HG02973 (cell line): Measurements from ENCODE around the gene ITGB1BP2.
"Not testable (repeated sequence)": the region's sequence is repeated elsewhere in the genome, so short reads cannot be mapped to it uniquely, and the experiment has no call there.

ENCODE experiments used
- ATAC-seq: cut with Tn5 transposase; IDR thresholded peaks from one replicate; pipeline ENCODE4 v1.9.1; 2021; ENCODE audit warnings: moderate library complexity; ENCODE audit not compliant: unreplicated experiment

ITGB1BP2 gene

DNA sequence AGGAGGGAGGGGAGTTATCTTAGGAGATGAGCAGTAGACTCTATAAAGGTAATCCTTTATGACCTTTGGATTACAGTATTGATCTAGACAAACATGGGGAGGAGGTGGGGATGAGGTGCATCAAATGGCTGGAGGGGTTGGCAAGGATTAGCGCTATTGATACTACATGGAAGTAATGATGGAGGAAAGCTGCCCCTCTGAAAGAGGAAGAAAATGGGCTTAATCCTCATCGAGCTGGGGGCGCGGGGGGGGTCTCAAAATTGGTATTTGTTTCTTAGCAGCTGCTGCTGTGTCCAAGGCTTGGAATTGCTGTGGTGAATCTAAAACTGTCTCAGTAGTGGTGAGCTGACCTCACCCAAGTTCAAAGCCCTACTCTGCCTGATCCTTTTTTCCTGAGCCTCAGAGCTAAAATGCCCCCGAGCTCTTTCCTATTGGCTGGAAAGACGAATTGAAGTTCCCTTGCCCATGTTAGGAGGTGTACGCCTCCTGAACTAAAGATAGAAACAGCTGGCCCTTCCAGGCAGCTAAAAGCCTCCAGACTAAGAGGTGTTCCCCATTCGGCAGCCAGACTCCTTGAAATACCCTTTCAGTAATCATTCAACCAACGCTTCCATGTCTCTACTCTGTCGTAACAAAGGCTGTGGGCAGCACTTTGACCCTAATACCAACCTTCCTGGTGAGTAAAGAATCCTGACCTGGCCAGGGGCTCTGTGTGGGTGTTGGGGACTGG is at the start of gene ITGB1BP2:
ITGB1BP2 (plus strand) TSS at position 556 of the 730 bp plus-strand sequence; CDS start at position 613, 57 bp downstream.
- no peak for ATAC-seq

DNA sequence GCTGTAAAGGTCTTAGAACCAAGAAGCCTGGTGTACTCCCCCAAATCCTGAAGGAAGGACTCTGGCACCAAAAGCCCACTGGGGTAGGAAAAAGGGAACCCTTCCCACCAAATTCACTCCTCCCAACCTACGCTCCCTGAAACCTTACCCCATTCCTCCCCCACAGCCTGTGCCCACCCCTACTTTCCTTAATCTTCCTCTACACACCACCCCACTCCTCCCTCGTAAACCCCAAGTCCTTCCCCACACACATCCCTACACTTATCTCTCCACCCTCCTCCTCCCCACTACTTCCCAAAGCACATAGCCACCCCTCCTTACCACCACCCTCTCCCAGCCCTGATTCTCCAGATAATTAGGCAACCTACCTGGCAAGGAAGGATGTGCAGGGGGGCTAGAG is 49.3 kb upstream of the ITGB1BP2 start:
- ATAC-seq: no peak

DNA sequence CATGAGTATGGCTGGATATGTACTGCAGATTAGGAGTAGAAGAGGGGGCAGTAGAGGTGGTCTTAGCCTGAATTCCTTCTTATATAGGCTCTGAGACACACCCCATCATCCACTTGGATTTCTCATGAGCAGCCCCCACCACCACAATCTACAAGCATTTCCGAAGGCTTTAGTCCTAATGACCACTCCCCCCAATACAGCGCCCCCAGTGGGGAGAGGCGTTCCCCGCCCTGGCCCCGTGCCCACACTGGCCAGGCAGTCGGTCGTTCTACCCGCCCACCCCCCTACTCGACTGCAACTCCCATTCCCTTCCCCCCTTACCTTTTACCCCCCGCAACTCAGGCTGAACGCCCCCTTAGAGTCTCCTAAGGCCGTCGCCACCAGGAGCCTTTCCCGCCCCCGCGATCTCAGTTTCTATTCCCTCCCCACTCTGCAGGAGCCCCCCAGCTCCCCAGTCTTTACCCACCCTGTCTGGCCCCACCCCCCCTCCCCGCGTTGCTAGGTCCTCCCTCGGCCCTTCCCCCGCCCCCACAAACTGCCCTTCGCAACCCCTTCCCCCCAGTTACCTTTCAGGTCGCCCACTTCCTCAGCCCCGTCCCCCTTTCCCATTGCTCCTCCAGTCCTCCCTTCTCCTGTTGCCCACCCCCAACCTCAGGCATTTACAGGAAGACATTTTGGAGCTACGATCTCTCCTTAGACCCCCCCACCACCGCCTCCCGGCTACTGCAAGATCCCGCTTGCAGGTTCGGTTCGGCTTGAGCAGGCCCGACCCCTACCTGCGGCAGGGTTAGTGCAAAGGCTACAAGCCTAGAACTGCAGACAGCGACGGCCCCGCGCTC is 48.1 kb upstream of the ITGB1BP2 start:
- no peak for ATAC-seq

DNA sequence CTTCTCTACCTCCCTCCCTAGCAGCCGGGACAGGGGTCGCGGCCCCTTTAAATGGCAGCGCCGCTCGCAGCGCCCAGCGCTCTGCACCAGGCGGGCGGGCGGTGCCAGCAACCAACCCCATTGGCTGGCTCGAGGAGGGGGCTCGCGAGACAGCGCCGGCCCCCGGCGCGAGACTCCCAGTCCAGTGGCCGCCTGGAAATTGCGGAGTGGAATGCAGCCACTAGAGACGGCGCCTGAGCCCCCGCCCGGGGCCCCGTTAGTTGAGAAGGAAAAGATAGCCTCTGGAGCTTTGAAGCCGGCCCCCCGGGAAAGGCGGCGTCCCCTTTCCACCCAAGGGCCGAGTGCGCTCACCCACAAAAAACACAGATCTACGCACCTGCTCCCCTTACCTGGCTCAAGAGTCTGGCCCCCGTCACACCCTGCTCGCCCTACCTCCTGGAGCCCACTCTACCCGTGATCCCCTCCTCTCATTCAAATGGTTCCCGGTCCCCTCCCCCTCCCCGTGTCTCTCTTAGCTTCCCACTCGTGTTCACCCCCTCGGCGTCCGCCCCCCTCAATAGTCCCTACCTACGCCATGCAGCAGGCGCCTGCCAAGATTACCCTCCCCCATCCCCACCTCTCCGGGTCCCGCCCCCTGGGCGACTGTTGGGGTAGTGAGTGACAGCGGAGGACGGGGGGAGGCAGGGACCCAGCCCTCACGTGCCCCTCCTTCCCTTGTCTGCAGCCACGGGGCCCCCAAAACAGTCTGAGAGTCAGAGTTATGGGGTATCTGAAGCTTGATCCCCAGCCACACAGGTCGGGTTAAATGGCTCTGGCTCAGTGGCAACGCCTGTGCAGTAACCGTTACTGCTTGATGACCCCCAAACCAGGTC is 47.2 kb upstream of the ITGB1BP2 start, which contains the start of gene ZMYM3:
ZMYM3 (minus strand) TSS at position 49 of the 872 bp plus-strand sequence. CDS start 885 bp downstream, outside the sequence.
- peak; percentile 88 for ATAC-seq

DNA sequence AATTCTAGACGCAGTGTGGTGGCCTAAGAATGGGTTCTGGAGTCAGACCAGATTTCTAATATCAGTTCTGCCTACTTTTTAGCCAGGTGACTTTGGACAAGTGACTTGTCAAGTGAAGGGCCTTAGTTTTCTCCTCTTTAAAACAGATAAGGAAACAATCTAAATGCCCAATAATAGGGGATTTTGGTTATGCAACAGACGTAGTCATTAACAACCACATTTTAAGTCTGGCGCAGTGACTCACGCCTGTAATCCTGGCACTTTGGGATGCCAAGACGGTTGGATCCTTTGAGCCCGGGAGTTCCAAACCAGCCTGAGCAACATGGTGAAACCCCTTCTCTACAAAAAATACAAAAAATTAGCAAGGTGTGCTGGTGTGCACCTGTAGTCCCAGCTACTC is 45.5 kb upstream of the ITGB1BP2 start:
- ATAC-seq: no peak

DNA sequence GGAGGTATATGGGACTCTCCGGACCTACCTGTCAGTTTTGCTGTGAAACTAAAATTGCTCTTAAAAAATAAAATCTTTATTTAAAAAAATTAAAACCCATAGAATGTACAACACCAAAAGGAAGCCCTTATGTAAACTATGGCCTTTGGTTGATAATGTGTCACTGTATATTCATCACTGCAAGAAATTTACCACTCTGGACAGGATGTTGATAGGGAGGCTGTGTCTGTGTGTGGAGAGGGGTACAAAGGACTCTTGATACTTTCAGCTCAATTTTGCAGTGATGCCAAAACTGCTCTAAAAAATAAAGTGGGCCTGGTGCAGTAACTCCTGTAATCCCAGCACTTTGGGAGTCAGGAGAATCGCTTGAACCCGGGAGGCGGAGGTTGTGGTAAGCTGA is 44.7 kb upstream of the ITGB1BP2 start:
- no peak for ATAC-seq

DNA sequence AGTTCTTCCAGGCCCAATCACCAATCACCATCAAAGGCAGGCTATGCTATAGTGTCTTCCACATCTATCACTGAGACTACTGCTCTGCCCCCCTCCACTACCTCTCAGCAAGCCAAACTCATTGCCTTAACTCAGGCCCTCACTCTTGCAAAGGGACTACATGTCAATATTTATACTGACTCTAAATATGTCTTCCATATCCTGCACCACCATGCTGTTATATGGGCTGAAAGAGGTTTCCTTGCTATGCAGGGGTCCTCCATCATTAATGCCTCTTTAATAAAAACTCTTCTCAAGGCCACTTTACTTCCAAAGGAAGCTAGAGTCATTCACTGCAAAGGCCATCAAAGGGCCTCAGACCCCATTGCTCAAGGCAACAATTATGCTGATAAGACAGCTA is 32.9 kb upstream of the ITGB1BP2 start:
- not testable (repeated sequence) for ATAC-seq

DNA sequence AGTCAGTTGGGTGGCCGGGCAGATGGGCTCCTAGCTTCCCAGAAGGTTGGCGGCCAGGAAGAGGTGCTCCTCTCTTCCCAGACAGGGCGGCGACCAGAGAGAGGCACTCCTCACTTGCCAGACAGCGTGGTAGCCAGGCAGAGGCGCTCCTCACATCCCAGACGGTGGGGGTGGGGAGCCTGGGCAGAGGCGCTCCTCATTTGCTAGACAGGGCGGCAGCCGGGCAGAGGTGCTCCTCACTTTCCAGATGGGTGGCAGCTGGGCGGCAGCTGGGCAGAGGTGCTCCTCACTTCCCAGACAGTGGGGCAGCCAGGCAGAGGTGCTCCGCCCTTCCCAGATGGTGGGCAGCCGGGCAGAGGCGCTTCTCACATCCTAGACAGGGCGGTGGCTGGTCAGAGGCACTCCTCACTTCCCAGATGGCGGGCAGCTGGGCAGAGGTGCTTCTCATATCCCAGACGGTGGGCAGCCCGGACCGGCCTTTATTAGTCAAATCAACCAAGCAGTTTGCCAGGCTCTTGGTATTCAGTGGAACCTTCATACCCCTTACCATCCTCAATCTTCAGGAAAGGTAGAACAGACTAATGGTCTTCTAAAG is 31.7 kb upstream of the ITGB1BP2 start:
- ATAC-seq: no peak

DNA sequence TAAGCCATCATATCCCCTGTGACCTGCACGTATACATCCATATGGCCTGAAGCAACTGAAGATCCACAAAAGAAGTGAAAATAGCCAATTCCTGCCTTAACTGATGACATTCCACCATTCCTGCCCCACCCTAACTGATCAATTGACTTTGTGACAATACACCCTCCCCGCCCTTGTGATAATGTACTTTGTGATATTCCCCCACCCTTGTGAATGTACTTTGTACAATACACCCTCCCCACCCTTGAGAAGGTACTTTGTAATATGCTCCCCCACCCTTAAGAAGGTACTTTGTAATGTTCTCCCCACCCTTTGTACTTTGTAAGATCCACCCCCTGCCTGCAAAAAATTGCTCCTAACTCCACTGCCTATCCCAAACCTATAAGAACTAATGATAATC is 29.2 kb upstream of the ITGB1BP2 start:
- not testable (repeated sequence) for ATAC-seq

DNA sequence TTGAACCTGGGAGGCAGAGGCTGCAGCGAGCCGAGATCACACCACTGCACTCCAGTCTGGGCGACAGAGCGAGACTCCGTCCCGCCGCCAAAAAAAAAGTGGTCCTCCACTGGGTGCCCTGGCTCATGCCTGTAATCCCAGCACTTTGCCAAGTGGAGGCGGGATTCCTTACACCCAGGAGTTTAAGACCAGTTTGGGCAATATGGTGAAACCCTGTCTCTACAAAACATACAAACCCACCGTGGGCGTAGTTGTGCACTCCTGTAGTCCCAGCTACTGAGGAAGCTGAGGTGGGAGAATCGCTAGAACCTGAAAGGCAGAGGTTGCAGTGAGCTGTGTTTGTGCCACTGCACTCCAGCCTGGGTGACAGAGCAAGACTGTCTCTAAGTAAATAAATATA is 20.2 kb upstream of the ITGB1BP2 start:
- ATAC-seq: not testable (repeated sequence)

DNA sequence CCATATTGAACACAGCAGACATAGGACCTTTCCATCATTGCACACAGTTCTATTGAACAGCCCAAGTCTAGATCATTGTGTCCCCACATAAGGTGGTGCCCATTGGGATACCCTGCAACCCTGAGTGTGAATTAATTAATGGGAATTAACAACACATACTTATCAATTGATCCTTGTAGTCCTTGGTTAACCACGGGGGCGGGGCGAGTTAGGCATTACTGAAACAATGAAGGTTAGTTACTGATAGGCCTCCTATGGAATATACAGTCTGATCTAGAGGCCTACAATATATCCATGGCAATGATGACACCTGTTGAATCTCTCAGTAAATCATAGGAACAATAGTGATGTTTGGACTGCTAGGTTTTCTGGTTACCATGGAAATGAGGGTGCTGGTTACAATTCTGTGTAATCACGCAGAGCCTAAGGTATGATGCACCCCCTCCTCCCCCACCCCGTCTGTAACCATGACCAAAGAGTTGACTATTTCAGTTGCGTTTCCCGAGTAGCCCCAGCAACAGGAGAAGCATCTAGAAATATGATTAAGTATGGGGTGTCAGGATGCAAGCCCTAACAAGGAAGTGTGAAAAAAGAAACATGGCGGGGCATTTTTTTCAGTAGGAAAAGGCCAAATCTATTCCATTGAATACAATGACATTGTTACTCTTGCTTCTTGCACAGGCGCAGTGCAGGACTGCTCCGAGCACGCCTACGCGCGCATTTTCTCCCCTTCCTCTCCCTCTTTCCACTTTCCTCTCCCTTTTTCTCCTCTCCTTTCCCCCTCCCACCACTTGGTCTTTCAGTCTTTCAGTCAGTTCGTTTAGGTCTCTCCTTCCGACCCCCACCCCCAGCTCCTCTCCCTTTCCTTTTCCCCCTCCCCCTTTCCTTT is 18.8 kb upstream of the ITGB1BP2 start:
- ATAC-seq: peak; percentile 42

DNA sequence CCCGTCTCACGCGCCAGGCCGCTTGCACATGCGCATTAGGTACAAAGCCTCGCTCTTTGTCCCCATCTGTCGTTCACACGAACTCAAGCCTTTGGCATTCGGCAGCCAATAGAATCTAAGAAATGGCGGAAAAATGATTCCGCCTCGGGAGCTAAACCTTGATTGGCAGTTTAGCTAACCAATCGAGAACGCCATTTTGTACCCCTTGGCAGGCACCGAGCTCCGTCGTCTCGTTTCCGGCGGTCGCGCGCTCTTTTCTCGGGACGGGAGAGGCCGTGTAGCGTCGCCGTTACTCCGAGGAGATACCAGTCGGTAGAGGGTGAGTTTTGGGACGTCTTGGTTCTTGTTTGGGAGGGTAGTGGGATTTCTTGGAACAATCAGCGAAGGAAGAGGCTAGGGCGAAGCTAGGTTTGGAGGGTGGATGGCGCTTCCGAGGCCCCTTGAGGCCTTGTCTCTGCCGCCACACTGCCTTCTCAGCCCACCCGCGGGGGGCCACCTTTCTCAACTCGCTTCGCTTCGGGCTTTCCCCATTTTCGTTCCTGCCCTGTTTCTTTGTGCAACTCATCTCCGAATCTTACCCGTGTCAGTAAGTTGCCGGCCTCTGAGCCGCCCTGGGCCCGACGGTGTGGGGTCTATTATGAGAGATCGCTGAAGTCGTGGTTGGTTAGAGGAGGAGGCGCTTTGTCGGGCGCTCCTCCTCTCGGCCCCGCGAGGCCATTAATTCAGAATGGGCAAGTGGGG is 18.0 kb upstream of the ITGB1BP2 start, which contains the start of gene NONO:
NONO (plus strand) TSS at position 233 of the 741 bp plus-strand sequence. CDS start 7,003 bp downstream, outside the sequence.
- ATAC-seq: peak; percentile 74

DNA sequence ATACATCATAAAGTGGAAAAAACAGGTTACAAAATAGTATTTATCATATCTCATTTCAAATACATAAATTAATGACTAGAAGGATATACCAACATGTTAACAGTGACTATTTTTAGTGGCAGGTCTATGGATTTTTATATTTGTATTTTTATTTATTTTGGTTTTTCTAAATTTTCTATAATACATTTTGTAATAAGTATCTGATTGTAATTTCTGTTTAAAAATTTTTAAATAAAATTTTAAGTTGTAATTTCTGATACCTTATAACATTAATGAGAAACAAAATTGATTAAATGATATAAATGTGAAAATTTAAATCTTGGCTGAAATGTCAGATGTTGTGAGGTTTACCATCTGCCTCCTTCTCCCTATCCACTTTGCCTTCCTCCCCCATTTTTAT is 15.6 kb upstream of the ITGB1BP2 start:
- ATAC-seq: no peak

DNA sequence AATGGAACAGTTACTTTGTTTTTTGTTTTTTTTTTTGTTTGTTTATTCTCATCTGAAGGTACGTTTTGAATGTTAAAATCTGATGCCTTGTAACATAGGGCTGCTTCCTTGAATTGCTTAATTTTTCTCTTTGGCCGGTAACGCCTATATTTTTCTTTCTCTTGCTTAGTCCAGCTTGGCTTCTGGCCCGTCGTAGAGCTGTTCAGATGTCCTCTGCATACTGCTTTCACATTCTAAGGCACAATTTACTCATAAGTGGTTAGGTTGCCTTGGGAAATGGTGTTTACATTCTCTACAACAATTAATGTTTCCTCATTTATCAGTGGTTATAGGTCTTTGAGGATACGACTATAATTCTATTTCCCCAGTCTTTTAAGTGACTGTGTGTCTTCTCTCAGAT is 10.2 kb upstream of the ITGB1BP2 start:
- ATAC-seq: no peak

DNA sequence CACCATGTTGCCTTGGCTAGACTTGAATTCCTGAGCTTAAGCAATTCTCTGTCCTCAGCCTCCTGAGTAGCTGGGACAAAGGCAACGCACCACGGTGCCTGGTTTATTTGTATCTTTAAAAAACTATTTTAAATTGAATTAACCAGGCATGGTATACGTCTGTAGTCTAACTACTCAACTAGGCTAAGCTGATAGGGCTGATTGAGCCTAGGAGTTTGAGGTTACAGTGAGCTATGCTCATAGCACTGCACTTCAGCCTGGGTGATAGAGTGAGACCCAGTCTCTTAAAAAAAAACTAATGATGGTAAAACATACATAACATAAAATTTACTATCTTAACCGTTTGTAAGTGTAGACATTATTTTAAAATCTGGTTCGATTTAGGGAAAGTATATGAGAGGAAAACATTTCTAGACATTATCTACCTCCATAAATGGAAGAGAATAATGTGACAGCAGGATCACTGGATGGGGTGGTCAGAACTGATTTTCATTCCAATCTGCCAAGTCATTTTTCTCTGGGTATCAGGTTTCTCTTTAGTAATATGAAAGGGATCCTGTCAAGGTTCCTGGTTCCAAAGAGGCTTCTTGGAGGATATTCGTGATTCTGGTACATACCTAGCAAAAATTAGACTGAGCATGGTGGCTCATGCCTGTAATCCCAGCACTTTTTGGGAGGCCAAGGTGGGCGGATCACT is 8.7 kb upstream of the ITGB1BP2 start:
- ATAC-seq: no peak

DNA sequence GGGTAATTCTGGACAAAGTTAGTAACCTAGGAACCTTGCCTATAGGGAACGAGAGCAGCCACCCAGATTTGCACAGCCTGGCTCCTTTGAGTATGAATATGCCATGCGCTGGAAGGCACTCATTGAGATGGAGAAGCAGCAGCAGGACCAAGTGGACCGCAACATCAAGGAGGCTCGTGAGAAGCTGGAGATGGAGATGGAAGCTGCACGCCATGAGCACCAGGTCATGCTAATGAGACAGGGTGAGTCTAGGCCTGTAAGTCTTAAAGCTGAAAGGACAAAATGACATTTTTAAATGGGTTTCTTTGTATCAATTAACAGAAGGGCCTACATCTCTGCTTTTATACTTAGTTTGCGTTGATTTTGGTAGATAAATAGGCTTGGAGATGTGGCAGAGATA is 4.7 kb upstream of the ITGB1BP2 start:
- no peak for ATAC-seq

DNA sequence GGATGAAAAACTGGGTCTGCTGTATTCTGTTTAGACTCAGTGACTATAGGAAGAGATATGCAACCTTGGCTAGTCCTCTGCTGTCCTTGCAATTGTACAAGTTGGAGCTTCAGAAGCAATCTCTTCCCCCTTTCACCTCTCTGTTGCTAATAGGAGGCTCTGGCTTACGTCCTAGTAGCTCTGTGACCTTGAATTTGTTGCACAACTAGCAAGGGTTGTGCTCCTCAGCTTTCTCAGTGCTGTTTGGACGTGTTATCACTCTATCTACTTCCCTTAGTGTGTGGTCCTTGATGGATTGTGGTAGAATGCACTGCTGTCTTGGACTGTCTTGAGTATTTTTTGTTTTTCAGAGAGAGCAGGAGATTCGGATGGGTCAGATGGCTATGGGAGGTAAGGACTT is 3.4 kb upstream of the ITGB1BP2 start:
- ATAC-seq: no peak

DNA sequence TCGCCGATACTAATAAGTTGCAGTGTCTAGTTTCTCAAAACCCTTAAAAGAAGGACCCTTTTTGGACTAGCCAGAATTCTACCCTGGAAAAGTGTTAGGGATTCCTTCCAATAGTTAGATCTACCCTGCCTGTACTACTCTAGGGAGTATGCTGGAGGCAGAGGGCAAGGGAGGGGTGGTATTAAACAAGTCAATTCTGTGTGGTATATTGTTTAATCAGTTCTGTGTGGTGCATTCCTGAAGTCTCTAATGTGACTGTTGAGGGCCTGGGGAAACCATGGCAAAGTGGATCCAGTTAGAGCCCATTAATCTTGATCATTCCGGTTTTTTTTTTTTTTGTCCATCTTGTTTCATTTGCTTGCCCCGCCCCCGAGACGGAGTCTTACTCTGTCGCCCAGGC is 1.5 kb upstream of the ITGB1BP2 start:
- ATAC-seq: not testable (repeated sequence)
